Kidney (tissue), 14 donors: Measurements from ENCODE around the gene ATP5F1D. TPM values are rescaled to one million over a fixed set of nuclear protein-coding genes. Genes with fewer than 3 reads are reported as not detected.
A peak's percentile ranks its signal among the peaks of the same experiment; 100 is the strongest.

Source experiments
- DNase-seq, 5 donors: peaks; one replicate each; pipeline ENCODE4 v3.0.0-alpha.2; 2013 to 2020
- FAIRE-seq: peaks from 2 replicates; lab custom pipeline; 2012; peaks lifted over from hg19 to GRCh38; lab: Jason Lieb, UNC
- H3K27ac ChIP-seq, 2 donors: one replicate each; pipeline ENCODE4 v1.7.0; 2013; ENCODE audit warnings: low read depth in 2 of 2, low read length in 2 of 2, inconsistent platforms in 1 of 2
- H3K27me3 ChIP-seq: one replicate; pipeline ENCODE4 v1.7.1; 2013; ENCODE audit warnings: low read length, inconsistent platforms; ENCODE audit not compliant: control insufficient read depth, insufficient read depth
- H3K36me3 ChIP-seq, 3 donors: one replicate each; pipeline versions ENCODE4 v1.7.0 to v1.7.1; 2013; ENCODE audit warnings: low read length in 3 of 3, control low read depth in 1 of 3, inconsistent platforms in 1 of 3; ENCODE audit not compliant: insufficient read depth in 3 of 3, control insufficient read depth in 2 of 3
- H3K4me1 ChIP-seq, 3 donors: one replicate each; pipeline versions ENCODE4 v1.7.0 to v1.7.1; 2013; ENCODE audit warnings: low read length in 3 of 3, inconsistent platforms in 1 of 3, low read depth in 1 of 3; ENCODE audit not compliant: control insufficient read depth in 2 of 3, insufficient read depth in 2 of 3
- H3K4me3 ChIP-seq, 3 donors: one replicate each; pipeline versions ENCODE4 v1.7.0 to v1.8.1; 2013; ENCODE audit warnings: low read length in 3 of 3, control low read depth in 1 of 3, inconsistent platforms in 1 of 3
- H3K9ac ChIP-seq, 3 donors: one replicate each; pipeline versions ENCODE4 v1.7.0 to v1.7.1; 2013; ENCODE audit warnings: low read length in 3 of 3, control low read depth in 1 of 3, inconsistent platforms in 1 of 3
- H3K9me3 ChIP-seq, 3 donors: one replicate each; pipeline versions ENCODE4 v1.7.0 to v1.7.1; 2013; ENCODE audit warnings: low read length in 3 of 3, control low read depth in 1 of 3, inconsistent platforms in 1 of 3; ENCODE audit not compliant: control insufficient read depth in 2 of 3, insufficient read depth in 1 of 3
- CTCF ChIP-seq: IDR thresholded peaks from 3 replicates; pipeline ENCODE4 v1.5.1; 2012; ENCODE audit warnings: mild to moderate bottlenecking, moderate library complexity, borderline replicate concordance; ENCODE audit not compliant: insufficient read depth; ENCODE audit errors: extremely low read depth
- intact Hi-C: fragments of 100-400 bp; cut with DNase I; formaldehyde crosslinking; loops from one replicate; pipeline ENCODE4 v1.11.1; 2022
- polyA plus RNA-seq: library from polyadenylated mRNA; stranded (reverse); fragments of 350-450 nt; fragmentation: Illumina TruSeq; extraction: RNeasy Lipid Tissue Mini Kit (QIAGEN cat#74804); gene quantifications from one replicate; pipeline ENCODE4 v1.2.3, GENCODE V29; 2014; ENCODE audit warnings: low read depth, low replicate concordance; ENCODE audit not compliant: insufficient read depth
- total RNA-seq: library from RNA; stranded (reverse); fragmentation: NEBNext Ultra II Directional; extraction: Animal tissue kit (Norgen Biotek cat#: 25700); gene quantifications from one replicate; pipeline ENCODE4 v1.2.1, GENCODE V29; 2021
- donor health status: control.
- donor health status: control.
- donor health status: control.
- donor health status: control.
- donor health status: control.
- donor health status: DM: yes; HTN: yes; CAD: no.
- donor health status: Normal renal cell carcinoma (clear cell type).

Gene ATP5F1D
- total and polyA plus RNA-seq, 2 donors from 2014 or later, result 183 to 641 TPM

- Histone ChIP-seq H3K27ac (no peak overlapping the region), H3K36me3 (no peaks in the 10 kb centered on the region), H3K9ac (no peak overlapping the region), H3K4me1 (no peaks in the 10 kb centered on the region), H3K27me3 (no peaks in the 10 kb centered on the region), H3K4me3 (no peak overlapping the region), H3K9me3 (no peaks in the 10 kb centered on the region)
- intact Hi-C loops, result no loop called here
- TF ChIP-seq CTCF, result no peak
- FAIRE-seq (no peak), DNase-seq (peak in 2 of 5 donors; percentile 72 to 76)
These were observed 43.6 kb downstream of the ATP5F1D start for GRCh38 chr19:1284979-1285736.

- intact Hi-C loops, result no loop called here
- Histone ChIP-seq H3K4me1 (no peaks in the 10 kb centered on the region), H3K27ac (no peak within 1 kb of the TSS), H3K27me3 (no peaks in the 10 kb centered on the region), H3K9me3 (no peaks in the 10 kb centered on the region), H3K36me3 (no peaks in the 10 kb centered on the region), H3K9ac (no peak within 1 kb of the TSS), H3K4me3 (no peak within 1 kb of the TSS)
- TF ChIP-seq CTCF, result no peak
- no peak for FAIRE-seq
- DNase-seq, result peak in 1 of 5 donors; percentile 57
These were observed 44.3 kb downstream of the ATP5F1D start, which contains the start of gene EFNA2 for GRCh38 chr19:1285737-1286360. TSS of gene EFNA2 (plus strand) at chr19:1285873. CDS start at chr19:1286169, 296 bp downstream.

- no peak for FAIRE-seq
- no peaks in the 10 kb centered on the region for H3K27me3 ChIP-seq
- H3K4me3 ChIP-seq, result no peak overlapping the region
These were observed 45.2 kb downstream of the ATP5F1D start for GRCh38 chr19:1286487-1287353.

More at GRCh38 chr19:1286487-1287353, 45.2 kb downstream of the ATP5F1D start:
- intact Hi-C loops, result no loop called here
- no peaks in the 10 kb centered on the region for H3K4me1 ChIP-seq
- no peak for TF ChIP-seq CTCF
- H3K36me3 ChIP-seq, result no peaks in the 10 kb centered on the region
- no peak overlapping the region for H3K9ac ChIP-seq
- H3K27ac ChIP-seq, result no peak overlapping the region
- DNase-seq, result no peak
- no peaks in the 10 kb centered on the region for H3K9me3 ChIP-seq
